Measurements from ENCODE around the gene APOBEC4.
A peak's percentile ranks its signal among the peaks of the same experiment; 100 is the strongest.
"Not testable (repeated sequence)": the region's sequence is repeated elsewhere in the genome, so short reads cannot be mapped to it uniquely, and the experiment has no call there.

Gene APOBEC4

GRCh38 chr1:183652547-183653461 lies at the start of gene APOBEC4:
Gene APOBEC4 (minus strand): TSS chr1:183653316. CDS start chr1:183648781, 4,535 bp downstream.
- DNase-seq, result peak; percentile 80

- DNase-seq, result no peak
Observed at GRCh38 chr1:183702813-183703198, 49.7 kb upstream of the APOBEC4 start.

DNA sequence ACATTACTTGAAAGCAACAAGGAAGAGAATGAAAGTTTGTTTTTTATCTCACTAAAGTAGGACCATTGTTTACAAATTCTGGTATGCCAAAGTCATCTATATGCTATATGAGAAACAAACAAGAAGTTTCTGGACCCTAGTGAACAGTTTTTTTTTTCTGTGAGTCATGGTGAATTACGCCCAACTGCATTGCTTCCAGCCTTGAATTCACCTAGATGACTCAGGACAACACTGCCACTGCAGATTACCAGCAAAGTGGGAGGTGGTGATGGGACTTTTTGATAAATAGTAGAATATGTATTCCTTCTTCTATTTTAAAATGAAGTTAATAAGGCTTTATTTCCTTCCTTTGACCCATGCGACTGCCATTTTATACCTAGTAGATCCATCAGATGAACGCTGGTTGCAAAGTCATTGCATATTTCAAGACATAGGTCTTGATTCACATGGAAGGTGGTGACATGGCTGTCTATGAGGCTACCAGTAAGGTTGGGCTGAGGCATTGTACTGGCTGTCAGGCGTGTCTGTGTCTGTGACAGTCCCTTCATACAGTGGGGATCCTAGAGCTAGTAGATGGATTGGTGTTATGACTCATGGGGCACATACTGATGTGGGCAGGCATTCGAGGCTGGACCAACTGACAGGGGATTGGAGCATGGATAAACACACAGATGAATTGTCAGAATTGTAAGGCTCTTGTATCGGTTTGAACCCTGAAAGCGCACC lies 49.1 kb upstream of the APOBEC4 start:
- DNase-seq, result no peak

DNA sequence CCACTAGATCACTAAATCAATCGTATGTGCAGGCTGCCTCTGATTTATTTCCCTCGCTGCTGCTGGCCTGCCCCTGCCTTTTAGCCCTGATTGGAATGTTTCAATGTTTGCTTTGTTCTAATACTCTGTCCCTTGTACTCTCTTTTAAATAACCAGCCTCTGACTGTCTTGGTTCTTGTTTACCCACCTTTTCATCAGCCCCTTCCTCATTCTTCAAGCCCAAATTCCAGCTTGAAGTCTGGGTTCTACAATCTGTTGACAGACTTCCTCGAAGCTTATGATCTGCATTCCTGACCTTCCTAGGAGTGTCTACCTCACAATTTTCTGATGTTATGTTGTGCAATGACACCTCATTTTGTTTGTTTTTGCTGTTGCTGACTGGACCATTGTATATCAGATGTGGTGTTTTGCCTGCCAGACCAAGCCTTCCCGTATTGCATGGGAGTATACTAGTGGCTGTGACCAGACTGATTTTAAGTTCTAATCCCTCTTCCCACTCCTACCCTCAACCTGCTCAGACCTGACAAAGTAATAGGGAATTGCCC lies 46.6 kb upstream of the APOBEC4 start:
- DNase-seq, result no peak

DNA sequence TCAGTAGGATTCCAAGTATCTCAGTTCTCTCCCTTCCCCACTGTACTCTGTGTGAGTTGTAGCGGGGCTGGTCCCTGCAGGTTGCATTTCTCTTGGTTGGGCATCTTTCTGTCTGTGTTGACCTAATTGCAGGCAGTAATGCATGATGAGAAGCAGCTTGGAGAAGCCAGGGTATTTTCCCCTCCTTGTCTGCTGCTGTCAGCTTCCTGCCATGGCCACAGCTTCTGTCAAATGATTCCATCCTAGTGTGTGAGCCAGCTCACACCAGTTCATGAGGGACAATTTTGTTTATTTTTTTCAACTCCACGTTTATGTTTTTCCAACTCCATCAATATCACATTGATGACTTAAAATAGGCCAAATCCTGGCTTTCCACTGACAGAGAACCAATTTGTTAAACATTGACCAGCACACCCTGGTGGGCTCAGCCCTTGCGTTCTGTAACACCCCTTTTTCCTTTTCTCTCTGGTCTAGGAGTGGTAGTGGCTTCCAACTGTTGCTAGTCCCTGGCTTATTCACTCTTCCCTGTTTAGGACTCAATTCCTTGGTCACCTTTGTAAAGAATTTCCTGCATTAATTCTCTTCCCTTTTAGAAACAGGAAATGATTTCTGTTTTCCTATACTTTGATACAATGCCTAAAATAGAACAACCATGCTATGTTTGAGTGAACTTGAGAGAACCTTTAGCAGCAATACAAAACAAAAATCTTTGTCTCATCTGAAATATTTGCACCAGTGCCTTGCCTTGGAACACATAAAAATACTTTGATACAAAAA lies 44.9 kb upstream of the APOBEC4 start:
- DNase-seq, result no peak

DNA sequence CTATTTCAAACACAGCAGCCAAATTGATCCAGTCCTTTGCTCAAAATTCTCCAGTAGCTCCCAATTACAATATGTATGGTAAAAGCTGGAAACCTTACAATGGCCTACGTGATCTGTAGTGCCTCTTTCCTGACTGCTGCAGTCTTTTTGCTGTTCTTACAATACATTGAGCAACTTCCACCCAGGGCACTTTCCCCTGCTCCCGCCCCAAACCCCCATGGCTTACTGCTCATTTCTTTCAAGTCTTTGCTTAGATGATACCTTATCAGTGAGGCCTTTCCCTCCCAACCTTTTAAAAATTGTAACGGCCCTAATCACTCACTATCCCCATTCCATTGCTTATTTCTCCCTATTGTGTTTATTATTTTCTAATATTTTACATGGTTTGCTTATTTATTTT lies 43.9 kb upstream of the APOBEC4 start:
- DNase-seq, result no peak

DNA sequence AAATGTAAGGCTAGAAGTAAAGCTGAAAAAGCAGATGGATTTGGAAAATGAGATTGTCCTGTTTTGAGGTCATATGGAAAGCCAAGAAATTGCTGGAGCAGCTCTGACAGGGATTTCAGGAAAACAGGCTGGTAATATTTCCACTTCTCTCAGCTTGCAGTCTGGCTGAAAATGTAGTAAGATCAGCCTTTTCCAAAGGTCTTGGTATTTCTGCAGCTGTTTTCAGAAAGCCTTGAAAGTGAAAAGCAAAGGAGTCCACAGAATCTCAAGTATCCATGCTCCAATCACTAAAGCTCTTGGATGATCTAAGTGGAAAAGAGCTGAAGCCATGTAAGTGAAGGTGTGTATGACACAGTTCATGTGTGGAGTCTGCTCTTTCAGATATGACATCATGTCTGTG lies 41.6 kb upstream of the APOBEC4 start:
- no peak for DNase-seq

- no peak for DNase-seq
Observed at GRCh38 chr1:183694066-183694465, 41.0 kb upstream of the APOBEC4 start.

DNA sequence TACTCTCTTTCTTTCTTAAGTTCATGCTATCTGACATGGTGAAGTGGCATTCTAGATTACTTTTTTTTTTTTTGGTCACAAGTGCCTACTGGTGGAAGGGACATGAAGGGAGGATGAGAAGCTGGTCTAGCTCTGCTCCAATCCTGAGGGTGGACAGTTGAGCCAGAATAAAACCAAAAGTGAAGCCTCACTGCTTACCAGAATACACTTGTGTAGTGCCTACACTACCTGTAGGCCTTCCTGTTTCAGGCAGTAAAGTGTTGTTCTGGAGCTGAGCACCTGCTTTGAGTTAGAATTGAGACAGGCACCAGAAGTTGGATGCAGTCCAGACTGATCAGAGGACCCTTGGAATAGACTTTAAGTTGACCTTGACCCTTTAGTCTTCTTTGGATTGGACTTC lies 40.4 kb upstream of the APOBEC4 start:
- no peak for DNase-seq

DNA sequence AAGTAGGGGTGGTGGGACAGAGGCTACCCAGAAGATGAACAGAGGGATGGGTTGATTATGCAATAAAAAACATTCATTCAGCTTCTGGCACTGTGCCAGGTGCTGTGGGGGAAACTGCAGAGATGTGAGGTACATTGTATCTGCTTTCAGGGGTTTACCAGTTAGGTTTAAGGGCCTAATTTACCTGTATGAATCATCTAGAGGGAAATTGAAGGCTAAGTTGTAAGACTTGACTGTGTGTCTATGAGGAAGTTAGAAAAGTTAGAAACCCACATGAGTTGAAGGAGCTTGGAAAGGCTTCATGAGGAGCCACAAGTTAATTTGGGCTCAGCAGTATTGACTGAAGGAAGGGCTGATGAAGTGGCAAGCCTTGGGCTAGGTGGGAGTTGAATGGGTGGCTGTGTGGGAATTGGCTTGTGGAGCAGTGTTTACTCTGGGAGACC lies 36.7 kb upstream of the APOBEC4 start:
- DNase-seq, result no peak

GRCh38 chr1:183688341-183689060 lies 35.4 kb upstream of the APOBEC4 start:
- no peak for DNase-seq

- no peak for DNase-seq
Observed at GRCh38 chr1:183687546-183688304, 34.6 kb upstream of the APOBEC4 start.

- DNase-seq, result no peak
Observed at GRCh38 chr1:183686229-183686628, 33.1 kb upstream of the APOBEC4 start.

GRCh38 chr1:183685112-183685713 lies 32.1 kb upstream of the APOBEC4 start:
- peak; percentile 20 for DNase-seq

- DNase-seq, result not testable (repeated sequence)
Observed at GRCh38 chr1:183679363-183679762, 26.2 kb upstream of the APOBEC4 start.

DNA sequence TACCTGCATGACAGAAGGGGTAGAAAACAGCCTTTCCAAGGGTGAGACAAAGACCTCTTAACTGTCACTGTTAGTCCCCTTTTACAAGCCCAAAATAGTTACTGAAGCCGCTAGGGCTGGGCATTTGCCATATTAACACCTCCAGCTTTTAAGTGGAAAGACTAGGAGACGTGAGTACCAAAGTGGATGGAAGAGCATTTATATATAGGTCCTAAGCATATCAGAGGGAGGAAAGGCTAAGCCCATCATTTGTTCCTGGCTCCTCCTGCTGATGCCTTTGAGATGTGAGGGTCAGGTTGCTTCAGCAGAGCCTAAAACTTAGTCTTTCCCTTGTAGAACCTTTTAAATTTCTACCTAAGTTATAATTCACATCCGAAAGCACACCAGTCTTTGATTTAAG lies 25.7 kb upstream of the APOBEC4 start:
- DNase-seq, result no peak

- DNase-seq, result no peak
Observed at GRCh38 chr1:183676586-183677189, 23.6 kb upstream of the APOBEC4 start.

GRCh38 chr1:183675883-183676585 lies 22.9 kb upstream of the APOBEC4 start:
- no peak for DNase-seq

- no peak for DNase-seq
Observed at GRCh38 chr1:183675381-183675780, 22.3 kb upstream of the APOBEC4 start.

DNA sequence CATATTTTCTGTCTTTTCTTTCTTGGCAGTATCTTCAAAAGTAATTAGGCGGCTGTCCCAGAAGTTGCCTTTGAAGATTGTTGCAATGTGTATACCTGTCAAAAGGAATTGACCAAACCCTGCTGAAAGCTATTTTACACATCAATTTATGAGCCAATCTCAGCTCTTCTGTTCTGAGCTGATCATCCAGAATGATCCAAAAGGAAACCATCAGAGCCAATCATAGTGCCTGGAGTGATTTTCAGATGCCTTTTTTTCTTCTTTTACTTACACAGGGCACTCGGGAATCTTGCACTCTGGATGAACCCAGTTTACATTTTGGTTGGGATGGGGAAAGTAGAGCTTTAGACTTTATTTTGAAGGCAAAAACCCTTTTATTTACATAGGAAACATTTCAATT lies 21.8 kb upstream of the APOBEC4 start:
- no peak for DNase-seq
